ENCODE measurements around the gene CALU. TPM values are rescaled to one million over a fixed set of nuclear protein-coding genes. Genes with fewer than 3 reads are reported as not detected.

CALU gene
- total RNA-seq, 1 experiment from 2014 or later, result 169 TPM

- Histone ChIP-seq H3F3A (ENCODE audit: low read length, unreplicated experiment) (no peaks in the 10 kb centered on the region), H4K20me1 (ENCODE audit: low read length) (no peaks in the 10 kb centered on the region), H3K27me3 (ENCODE audit: low read length) (no peaks in the 10 kb centered on the region), H3K4me3 (ENCODE audit: low read length) (no peak overlapping the region), H3K4me1 (ENCODE audit: insufficient read depth, low read length) (no peaks in the 10 kb centered on the region), H2AFZ (ENCODE audit: low read length) (no peak overlapping the region), H3K9me2 (replicated peaks; ENCODE audit: low read length) (no peaks in the 10 kb centered on the region), H3K4me2 (ENCODE audit: low read length) (no peak overlapping the region), H3K27ac (ENCODE audit: low read length) (no peak overlapping the region), H3K36me3 (ENCODE audit: low read depth, low read length) (no peaks in the 10 kb centered on the region), H3K9me3 (ENCODE audit: low read length) (no peaks in the 10 kb centered on the region), H3K79me2 (ENCODE audit: low read length) (no peaks in the 10 kb centered on the region), H3K9ac (ENCODE audit: low read length) (no peak overlapping the region)
- ATAC-seq, result no peak
- no peak for DNase-seq
- no TSS peak for BruUV-seq (replicated peaks)
- CTCF ChIA-PET, result no interaction called here
- intact Hi-C loops (cut with micrococcal nuclease), result no loop called here
- no peak for TF ChIP-seq CTCF (conservative IDR thresholded peaks at IDR 0.05; ENCODE audit: low read depth, low read length)
- no peak for TF ChIP-seq EZH2 (IDR thresholded peaks at IDR 0.05; ENCODE audit: low read length, unreplicated experiment)
- no peak for TF ChIP-seq EZH2phosphoT487 (IDR thresholded peaks at IDR 0.05; ENCODE audit: borderline replicate concordance, low read length)
- POLR2A ChIA-PET (ENCODE audit: unreplicated experiment), result no interaction called here
Observed at GRCh38 chr7:128718967-128719642, 20.1 kb upstream of the CALU start.

- no peaks in the 10 kb centered on the region for H3K27me3 ChIP-seq (ENCODE audit: low read length)
- POLR2A ChIA-PET (ENCODE audit: unreplicated experiment), result no interaction called here
- intact Hi-C loops (cut with micrococcal nuclease), result no loop called here
Observed at GRCh38 chr7:128721376-128721775, 17.8 kb upstream of the CALU start.

More at GRCh38 chr7:128721376-128721775, 17.8 kb upstream of the CALU start:
- TF ChIP-seq EZH2 (IDR thresholded peaks at IDR 0.05; ENCODE audit: low read length, unreplicated experiment) (no peak), EZH2phosphoT487 (IDR thresholded peaks at IDR 0.05; ENCODE audit: borderline replicate concordance, low read length) (no peak), CTCF (conservative IDR thresholded peaks at IDR 0.05; ENCODE audit: low read depth, low read length) (no peak)
- Histone ChIP-seq H2AFZ (ENCODE audit: low read length) (no peak overlapping the region), H3K4me2 (ENCODE audit: low read length) (no peak overlapping the region), H3K27ac (ENCODE audit: low read length) (no peak overlapping the region), H3F3A (ENCODE audit: low read length, unreplicated experiment) (no peaks in the 10 kb centered on the region), H4K20me1 (ENCODE audit: low read length) (no peaks in the 10 kb centered on the region), H3K4me3 (ENCODE audit: low read length) (no peak overlapping the region), H3K9me3 (ENCODE audit: low read length) (no peaks in the 10 kb centered on the region), H3K4me1 (ENCODE audit: insufficient read depth, low read length) (no peaks in the 10 kb centered on the region), H3K9ac (ENCODE audit: low read length) (no peak overlapping the region), H3K79me2 (ENCODE audit: low read length) (no peaks in the 10 kb centered on the region), H3K9me2 (replicated peaks; ENCODE audit: low read length) (no peaks in the 10 kb centered on the region), H3K36me3 (ENCODE audit: low read depth, low read length) (no peaks in the 10 kb centered on the region)
- BruUV-seq (replicated peaks), result no TSS peak
- DNase-seq (no peak), ATAC-seq (no peak)
- CTCF ChIA-PET, result no interaction called here

Measured in PC-3 (cell line).